Left renal cortex interstitium (tissue), 4 donors: ENCODE measurements around the gene TTC22. TPM values are rescaled to one million over a fixed set of nuclear protein-coding genes. Genes with fewer than 3 reads are reported as not detected.

Experiments
- DNase-seq, 4 donors: peaks; one replicate each; pipeline ENCODE4 v3.0.0-alpha.2; 2013; ENCODE audit warnings: low read depth in 4 of 4, low spot score in 2 of 4, missing footprints in 1 of 4
- polyA plus RNA-seq, 4 donors: library from polyadenylated mRNA; unstranded; fragments of 120-200 nt; gene quantifications; one replicate each; pipeline ENCODE4 v1.2.1, GENCODE V29; 2013; ENCODE audit not compliant: insufficient read length in 4 of 4

Gene TTC22
- polyA plus RNA-seq, 4 donors: 4.8 to 8.8 (median 7.3) TPM

DNA sequence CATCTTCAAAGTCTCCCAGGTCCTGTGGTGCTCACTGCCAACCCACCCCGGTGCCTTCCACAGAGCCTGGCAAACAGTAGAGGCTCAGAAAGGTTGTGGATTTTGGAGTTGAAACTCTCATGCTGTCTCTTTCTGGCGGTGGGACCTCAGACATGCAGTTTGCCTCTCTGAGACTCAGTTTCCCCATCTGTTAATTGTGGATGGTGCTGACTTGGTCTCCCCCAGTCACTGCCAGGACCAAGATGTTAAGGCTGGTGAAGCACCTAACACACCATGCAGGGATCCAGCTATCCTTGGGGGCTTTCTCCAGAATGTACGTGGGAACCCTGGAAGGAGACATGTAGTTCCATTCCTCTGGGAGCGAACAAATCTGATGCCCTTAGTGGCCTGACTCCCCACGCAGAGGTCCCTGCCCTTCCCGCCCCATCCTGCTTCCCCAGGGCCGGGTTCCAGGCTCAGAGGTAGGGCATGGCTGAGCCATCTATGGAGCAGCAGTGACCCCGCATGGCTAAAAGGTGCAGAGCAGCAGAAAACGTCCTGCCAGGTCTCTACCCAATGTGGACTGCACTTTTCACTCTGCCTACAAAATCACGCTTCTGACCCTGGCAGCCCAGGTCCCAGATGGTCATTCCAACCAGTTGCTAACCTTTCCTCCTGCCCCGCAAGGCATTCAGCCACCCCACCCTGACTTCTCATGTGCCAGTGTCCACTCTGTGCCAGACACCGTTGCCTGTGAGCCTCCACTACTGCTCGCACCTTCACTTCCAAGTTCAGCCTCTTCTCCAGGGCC lies 9.2 kb upstream of the TTC22 start:
- DNase-seq: no peak

DNA sequence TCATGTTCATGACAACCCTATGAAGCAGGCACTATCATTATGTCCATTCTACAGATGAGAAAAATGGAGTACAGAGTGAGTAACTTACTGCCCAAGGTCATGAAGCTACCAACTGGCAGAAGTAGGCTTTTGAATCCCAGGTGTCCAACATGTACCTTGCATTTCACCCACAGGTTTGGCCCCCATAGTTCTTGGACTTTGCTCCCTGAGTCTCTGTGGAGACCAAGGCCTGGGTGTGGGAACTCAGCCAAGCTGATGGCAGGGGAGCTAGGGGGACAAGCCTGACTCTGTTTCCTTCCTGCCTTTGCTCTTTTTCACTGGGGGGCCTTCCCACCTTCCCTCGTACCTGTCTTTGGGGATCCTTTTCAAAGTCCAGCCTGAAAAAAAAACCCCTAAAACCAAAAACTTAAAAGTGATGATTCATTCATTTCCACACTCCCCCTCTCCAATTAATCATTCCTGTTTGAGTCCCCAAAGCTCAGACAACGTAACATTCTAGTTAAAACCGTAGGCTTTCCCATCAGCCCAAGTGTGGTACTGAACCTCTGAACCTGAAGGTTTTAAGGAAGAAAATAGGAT lies 8.5 kb upstream of the TTC22 start:
- no peak for DNase-seq

DNA sequence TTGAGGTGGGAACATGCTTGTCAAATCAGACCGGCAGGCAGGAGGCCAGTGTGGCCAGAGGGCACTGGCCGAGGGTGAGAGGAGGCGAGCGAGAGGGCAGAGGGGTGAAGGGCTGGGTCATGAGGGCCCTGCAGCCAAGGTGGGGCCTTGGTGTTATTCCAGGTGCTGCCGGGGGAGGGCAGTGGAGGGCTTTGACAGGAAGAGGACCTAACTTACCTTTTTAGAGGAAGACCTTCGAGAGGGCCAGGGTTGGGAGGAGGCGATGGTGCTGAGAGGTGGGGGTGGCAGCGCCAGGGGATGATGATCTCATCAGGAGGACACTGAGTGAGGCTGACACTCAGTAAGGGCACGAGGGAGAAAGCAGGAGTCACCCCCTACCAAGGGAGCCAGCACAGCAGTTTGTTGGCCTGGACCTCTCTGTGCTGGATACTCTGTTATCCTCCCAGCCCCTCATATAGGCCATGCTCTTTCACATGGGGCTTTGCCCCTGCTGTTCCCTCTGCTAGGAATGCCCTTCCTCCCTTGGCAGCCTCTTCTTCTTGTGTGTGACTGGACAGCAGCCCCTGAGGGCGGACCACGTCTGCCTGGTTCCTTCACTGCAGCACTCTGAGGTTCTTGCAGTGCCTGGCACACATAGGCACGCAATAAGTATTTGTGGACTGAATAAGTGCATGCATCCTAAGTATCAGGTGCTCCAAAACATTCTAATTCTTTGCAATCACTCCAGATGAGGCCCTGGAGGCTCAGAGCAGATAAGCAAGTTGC lies 7.5 kb upstream of the TTC22 start:
- no peak for DNase-seq

DNA sequence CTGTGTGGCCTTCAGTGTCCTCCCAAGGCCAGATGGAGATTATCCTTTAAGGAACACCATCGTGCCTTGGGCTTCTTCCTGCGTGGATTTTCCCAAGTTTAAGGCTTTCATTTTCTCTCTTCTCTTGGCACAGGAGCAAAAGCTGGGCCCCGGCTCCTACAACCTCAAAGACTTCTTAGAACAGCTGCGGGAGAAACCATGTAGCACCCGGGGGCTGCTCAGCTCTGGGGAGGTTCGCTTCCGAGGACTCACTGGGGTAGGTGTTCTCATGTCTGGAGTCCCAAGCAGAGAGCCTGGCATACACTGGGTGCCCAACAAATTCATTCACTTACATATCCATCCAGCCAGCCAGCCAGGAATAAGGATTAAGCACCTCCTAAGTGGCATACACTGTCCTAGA lies 6.6 kb upstream of the TTC22 start:
- no peak for DNase-seq

DNA sequence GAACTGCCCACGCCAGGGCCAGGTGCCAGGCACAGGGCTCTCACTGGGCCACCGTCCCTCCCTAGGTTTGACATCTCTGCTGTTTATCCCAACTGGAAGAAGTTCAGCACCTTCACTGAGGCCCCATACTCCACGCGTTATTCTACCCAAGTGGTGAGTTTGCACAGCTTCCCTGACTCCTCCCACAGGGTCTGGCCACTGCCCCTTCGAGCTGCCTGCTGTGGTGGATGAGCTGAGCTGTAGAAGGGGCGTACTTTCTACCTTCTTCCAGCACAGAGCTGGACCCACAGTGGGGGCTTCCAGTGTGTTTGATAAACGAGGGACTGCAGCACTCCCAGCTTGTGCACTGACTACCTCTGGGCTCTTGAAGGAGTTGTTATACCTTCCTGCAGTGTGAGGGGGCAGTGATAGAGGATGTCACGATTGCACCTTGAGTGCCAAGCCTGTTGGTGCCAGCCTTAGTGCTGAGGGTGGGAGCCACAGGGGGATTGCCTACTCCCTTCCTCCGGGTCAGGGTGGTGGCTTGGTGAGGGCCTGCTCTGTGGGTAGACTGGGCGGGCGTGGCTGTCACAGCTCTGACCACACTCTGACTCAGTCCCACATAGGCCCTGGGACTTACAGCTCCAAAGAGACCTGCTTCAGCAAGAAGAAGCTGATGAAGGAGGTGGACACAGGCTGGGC lies 5.9 kb upstream of the TTC22 start:
- no peak for DNase-seq

DNA sequence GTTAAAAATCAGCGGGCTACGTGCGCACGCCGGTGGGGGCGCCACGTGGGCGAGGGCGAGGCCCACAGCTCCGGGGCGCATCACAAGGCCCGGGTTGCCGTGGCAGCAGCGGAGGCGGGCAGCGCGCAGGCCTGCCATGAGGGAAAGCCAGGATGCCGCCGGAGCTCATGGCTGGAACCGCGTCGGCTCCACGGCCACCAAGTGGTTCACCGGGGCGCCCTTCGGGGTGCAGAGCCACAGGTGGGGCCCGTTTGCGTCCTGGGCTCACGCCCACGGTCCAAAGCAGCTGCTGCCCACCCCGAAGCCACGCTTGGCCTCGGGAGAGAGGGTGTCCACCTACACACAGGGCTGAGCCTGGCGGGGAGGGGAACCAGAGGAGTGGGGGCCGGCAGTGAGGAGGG lies 4.9 kb upstream of the TTC22 start:
- no peak for DNase-seq

DNA sequence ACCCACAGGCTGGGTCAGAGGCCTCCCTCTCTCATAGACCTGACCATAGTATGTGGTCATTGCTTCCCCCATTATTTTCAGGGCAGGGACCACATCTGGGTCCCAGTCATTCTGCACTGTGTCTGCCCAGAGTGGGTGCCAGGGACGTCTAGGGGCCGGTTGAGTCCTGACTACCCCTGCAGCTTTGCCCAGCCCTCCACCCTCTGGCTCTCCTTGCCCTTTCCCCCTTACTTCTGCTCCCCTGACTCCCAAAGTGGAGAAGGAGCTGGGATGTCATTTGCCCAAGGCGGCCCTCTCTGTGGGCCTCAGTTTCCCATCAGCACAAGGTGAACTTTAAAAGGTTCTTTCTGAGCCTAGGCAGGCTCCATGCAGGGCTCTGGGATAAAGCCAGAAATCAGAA lies 4.3 kb upstream of the TTC22 start:
- DNase-seq: no peak

DNA sequence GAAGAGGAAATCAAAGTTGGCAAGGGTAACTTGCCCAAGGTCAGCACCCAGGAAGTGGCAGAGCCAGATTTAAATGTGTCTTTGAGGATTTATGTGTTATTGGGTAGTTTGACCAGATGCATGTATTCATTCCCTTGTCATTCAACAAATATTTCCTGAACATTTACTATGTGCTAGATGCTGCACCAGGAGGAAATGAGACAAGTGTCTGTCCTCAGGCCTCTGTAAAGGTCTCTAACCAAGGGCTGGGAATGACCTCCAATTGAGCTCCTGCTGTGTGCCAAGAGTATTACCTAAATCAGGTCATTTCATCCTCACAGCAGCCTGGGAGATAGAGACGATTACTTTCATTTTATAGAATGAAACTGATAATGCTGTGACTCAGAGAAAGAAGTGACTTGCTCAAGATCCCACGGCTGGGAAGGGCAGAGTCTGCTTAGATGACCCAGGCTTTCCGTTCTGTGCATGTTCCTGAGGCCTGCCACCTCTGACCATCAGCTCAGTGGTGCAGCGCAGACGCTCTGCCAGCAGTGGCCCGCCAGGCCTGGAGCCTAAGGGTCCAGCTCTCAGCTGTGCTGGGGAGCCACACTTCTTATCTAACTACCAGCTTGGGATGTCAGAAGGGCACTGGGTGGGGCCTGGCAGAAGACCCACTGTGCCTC lies 3.5 kb upstream of the TTC22 start:
- no peak for DNase-seq

DNA sequence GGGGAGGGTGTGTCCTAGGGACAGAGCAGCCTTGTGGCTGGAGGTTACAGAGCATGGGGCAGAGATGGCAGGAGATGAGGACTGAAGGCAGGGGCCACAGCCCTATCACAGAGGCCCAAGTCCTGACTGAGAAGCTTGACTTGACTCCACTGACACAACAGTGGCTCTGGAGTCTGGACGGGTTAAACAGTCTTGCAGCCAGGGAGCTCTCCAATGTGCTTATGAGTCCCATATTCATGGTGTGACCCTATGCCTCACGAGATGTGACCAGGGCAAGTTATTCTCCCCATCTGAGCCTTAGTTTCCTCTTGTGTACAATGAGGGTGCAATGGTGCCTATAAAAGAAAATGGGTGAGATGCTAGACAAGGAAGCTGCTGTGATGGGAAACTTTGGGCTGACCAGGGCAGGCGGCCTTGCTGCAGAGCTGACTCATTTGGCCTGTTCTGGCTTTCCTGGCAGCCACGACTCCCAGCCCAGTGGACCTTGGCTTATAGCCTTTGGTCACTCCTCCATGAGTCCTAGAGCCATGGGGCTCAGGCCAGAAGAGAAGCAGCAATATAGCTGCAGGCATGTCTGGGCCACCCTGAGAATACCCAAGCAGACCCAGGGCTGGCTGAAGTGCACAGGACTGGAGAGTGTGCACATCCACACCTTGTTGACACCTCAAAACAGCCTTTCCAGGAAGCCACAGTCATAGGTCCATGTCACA lies 2.8 kb upstream of the TTC22 start:
- no peak for DNase-seq

DNA sequence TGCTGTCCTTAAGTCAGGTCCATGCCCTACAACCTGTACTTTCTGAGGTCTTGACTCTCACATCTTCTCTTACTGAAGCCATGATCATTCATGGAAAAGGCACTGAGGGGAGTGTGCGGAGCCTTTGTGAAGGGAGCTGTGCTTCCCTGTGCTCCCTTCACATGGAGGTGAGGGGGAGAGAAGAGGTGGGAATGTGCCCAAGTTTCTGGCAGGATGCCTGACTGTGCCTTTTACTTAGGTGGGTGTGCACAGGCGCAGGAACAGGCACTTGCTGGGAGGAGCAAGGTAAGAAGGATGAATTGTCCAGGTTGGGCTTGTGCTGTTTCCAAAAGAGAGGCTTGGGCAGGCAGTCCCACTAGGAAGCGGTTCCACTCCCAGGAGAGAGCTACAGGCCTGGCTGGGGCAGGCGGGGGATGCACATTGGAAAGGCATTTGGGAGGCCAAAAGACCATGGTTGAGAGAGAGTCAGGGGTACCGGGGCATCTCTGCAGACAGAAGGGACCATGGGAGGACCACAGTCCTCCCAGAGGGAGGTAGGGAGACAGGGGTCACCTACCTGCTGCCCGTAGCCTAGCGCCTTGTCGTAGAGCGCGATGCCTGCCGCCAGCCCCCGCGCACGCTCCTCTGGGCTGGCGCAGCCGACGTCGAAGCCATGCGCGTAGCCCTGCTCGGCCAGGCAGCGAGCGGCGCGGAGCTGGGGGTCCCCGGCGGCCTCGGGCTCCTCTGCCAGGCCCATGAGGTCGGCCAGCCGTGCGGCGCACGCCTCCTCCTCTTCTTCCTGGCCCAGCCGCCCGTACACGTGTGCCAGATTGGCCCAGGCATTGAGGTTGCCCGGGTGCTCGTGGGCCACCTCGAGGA lies 853 bp downstream of the TTC22 start:
- DNase-seq: no peak

DNA sequence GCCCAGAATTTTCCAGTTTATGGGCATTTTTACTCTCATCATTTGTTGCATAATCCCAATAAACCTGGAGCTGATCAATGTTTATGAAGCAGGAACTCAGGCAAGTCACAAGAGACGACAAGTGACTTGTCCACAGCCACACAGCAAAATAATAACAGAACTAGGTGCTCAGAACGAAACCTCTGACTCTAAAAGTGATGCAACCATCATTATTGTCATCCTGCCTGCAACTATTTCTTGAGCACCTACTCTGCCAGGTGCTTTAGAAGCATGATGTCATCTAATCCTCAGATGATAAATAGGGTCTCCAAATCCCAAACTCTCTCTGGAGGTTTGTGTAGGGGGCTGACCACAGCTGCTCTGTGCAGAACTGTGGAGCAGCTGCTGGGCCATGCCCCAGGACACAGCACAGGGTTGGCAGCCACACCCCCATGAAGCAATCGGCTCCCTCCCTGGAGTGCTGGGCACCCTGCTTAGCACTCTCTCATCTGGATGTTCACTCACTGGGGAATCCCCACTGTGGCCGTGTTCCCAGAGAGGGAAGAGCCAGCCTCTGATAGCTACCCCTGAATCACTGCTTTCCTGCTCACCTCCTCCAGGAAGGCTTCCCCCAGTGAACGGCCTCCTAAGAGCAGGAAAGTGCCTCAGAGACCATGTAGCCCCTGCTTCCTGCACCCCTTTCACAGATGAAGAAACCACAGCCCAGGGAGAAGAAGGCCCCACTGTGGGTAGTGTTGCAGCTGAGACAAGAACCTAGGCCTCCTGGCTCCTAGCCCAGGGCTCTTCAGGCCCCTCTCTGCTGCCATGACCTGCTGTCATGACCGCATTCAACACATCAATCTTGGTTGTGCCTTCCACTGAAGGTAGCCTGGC lies 2.1 kb downstream of the TTC22 start:
- DNase-seq: no peak

DNA sequence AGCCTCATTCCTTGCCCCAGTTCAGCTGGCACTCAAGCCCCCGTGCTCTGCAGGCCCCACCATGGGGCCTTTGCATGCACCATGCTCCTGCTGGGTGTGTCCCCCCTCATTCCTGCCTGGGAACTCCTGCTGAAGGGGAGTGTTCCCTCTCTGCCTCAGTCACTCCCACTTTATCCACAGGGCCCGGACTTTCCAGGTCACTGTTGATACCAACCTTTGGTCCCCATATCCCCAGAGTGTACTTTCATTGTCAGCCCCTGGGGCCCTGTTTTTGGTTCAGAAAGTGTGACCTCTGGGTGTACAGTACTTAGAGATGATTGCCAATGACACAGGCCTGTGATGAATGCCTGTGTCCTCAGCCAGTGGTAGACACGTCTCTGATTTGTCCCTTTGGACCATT lies 2.9 kb downstream of the TTC22 start:
- no peak for DNase-seq

DNA sequence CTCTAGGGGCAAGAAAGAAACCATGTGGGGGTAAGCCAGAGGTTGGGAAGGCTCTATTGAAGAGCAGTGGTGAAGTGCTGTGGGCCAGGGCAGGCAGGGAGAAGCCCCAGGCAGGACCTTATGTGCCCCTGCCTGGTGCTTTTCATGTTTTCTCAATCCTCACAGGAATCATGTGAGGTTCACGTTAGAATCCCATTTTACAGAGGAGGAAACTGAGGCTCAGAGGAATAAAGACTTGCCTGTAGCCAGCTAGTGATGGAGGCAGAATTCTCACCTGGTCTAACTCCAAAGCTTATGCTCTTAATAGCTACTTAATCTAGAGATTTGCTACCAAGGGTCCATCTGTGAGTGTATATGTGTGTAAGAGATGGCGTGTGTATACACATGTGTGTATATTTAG lies 4.2 kb downstream of the TTC22 start:
- DNase-seq: no peak

DNA sequence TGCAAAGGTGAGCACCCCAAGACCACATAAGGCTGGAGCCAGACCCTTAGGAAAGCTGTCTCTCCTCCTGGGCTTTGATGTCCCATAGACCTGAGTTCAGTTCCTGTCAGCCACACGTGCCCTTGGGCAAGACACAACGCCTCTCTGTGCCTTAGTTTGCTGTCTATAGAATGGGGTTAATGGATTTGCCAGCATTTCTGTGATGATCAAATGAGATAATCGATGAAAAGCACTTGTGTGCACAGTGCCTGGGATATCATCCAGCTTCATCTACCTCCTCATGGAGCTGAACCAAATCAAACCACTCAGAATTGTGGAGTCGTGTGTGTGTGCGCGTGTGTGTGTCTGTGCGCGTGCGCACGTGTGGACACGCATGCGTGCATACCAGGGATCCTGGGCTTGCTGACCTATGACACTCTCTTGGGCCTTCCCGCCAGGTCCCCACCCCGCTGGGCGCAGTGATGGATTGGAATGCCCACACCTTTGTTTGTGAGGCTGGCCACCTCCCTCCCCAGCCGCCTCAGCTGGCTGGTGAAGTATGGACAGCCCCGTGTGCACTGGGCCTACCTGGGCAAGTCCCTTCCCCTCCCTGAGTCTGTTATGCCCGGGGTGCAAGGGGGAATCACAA lies 5.2 kb downstream of the TTC22 start:
- DNase-seq: no peak

DNA sequence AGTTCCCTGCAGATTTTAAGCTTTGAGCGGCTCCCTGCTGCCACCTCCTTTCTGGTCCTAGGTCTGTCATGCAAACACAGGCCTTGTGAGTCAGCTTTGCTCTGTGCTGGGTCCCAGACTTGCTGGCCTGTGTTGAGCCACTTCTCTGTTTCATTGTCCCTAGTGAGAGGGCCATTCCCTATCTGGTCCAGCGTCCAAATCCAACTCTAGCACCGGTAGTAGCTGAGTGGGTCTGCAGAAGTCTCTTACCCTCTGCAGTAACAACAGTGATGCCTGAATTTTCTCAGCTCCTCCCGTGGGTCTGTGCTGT lies 5.8 kb downstream of the TTC22 start:
- no peak for DNase-seq

DNA sequence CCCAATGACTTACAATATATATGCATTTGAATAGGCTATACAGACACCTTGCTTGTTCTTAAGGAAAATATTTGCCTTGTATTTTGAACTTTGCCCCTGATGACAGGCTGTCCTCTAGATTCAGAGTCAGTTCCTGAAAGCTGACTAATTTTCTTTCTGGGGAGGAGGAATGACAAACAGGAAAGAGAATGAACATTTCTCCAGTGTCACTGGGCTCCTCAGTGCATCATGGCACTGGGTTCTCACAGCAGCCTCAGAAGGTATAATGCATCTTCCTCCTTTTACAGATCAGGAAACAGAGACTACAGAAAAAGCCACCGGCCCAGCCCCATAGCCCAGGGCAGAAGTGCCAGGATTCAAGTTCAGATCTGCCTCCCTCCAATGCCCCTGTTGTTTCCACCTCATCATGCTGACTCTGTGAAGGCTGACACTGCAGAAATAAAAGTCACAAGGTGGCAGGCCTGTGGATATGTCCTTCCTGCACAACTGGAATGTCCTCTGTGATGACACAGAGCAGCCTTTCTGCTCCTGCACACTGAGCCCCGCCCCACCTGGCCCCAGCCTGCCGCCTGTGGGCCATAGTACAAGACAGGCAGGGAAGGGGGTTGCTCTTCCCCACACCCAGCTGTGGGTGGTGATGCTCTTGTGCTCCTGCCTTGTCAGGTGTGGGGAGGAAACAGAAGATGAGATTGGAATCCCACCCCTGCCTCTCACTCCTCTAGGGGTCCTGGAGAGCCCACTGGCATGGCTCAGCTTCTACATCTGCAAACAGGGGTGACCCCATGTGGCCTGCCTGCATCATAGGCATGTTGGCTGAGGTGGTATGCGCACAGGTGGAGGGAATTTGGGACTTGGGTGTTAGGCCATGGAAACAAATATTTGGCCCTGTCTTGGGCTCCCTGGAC lies 6.4 kb downstream of the TTC22 start:
- no peak for DNase-seq
